ENCODE results near the gene RPP25. TPM values are rescaled to one million over a fixed set of nuclear protein-coding genes. Genes with fewer than 3 reads are reported as not detected.

The RPP25 gene
- total and polyA plus RNA-seq, 4 donors, result 2.2 to 3.3 (median 2.3) TPM

GRCh38 chr15:74989527-74989926, 33.0 kb upstream of the RPP25 start (continued):
- TF ChIP-seq REST (IDR thresholded peaks at IDR 0.05), result no peak

GRCh38 chr15:74988007-74988800, 31.6 kb upstream of the RPP25 start:
- Histone ChIP-seq H3K9me3 (ENCODE audit: control insufficient read depth in 4 of 4, low read length in 3 of 4) (no peaks in the 10 kb centered on the region), H3K27ac (ENCODE audit: low read depth in 1 of 2, low read length in 2 of 2) (no peak overlapping the region), H3K9ac (ENCODE audit: low read depth in 1 of 2, low read length in 2 of 2) (no peak overlapping the region), H3K27me3 (ENCODE audit: control insufficient read depth in 4 of 4, insufficient read depth in 4 of 4, low read length in 3 of 4) (peaks cover 0 to 4% (median 0%) of the 10 kb centered on the region in 4 donors), H3K36me3 (ENCODE audit: control insufficient read depth in 4 of 4, insufficient read depth in 3 of 4, low read depth in 1 of 4, low read length in 3 of 4) (no peaks in the 10 kb centered on the region), H3K4me1 (ENCODE audit: control insufficient read depth in 4 of 4, insufficient read depth in 4 of 4, low read length in 3 of 4) (no peaks in the 10 kb centered on the region), H3K4me3 (ENCODE audit: low read depth in 1 of 3, low read length in 3 of 3) (no peak overlapping the region)
- TF ChIP-seq RAD21 (IDR thresholded peaks at IDR 0.05) (peak; percentile 59 to 70), CTCF (IDR thresholded peaks at IDR 0.05; ENCODE audit: low read depth, low read length, missing input control) (peak; percentile 37), REST (IDR thresholded peaks at IDR 0.05) (peak; percentile 95), FOXA2 (IDR thresholded peaks at IDR 0.05) (no peak)
- 33% methylated on average over 4 of the region's 4 CpGs for WGBS
- DNase-seq (ENCODE audit: low spot score), result no peak

- 30% methylated on average over 4 of the region's 4 CpGs for WGBS
- H3K4me1 ChIP-seq (ENCODE audit: control insufficient read depth in 4 of 4, insufficient read depth in 4 of 4, low read length in 3 of 4), result no peaks in the 10 kb centered on the region
- H3K4me3 ChIP-seq (ENCODE audit: low read depth in 1 of 3, low read length in 3 of 3), result no peak overlapping the region
- H3K36me3 ChIP-seq (ENCODE audit: control insufficient read depth in 4 of 4, insufficient read depth in 3 of 4, low read depth in 1 of 4, low read length in 3 of 4), result no peaks in the 10 kb centered on the region
- DNase-seq (ENCODE audit: low spot score), result no peak
- H3K9me3 ChIP-seq (ENCODE audit: control insufficient read depth in 4 of 4, low read length in 3 of 4), result no peaks in the 10 kb centered on the region
- H3K27me3 ChIP-seq (ENCODE audit: control insufficient read depth in 4 of 4, insufficient read depth in 4 of 4, low read length in 3 of 4), result peaks cover 0 to 4% (median 0%) of the 10 kb centered on the region in 4 donors
- no peak overlapping the region for H3K27ac ChIP-seq (ENCODE audit: low read depth in 1 of 2, low read length in 2 of 2)
- H3K9ac ChIP-seq (ENCODE audit: low read depth in 1 of 2, low read length in 2 of 2), result no peak overlapping the region
- no peak for TF ChIP-seq JUND (IDR thresholded peaks at IDR 0.05)
- TF ChIP-seq ZBTB33 (IDR thresholded peaks at IDR 0.05), result no peak
- no peak for TF ChIP-seq HNF4A (conservative IDR thresholded peaks at IDR 0.05)
- no peak for TF ChIP-seq RXRA (IDR thresholded peaks at IDR 0.05)
- TF ChIP-seq FOXA1 (IDR thresholded peaks at IDR 0.05), result no peak
- TF ChIP-seq MAX (IDR thresholded peaks at IDR 0.05), result no peak
- TF ChIP-seq TAF1 (conservative IDR thresholded peaks at IDR 0.05), result no peak
- no peak for TF ChIP-seq REST (IDR thresholded peaks at IDR 0.05)
- TF ChIP-seq GABPA (IDR thresholded peaks at IDR 0.05 in 1 of 2, conservative IDR thresholded peaks at IDR 0.05 in 1 of 2), result no peak
These were observed 27.2 kb upstream of the RPP25 start for GRCh38 chr15:74983725-74984231.

Data from liver (tissue), 9 donors.